HG03432 (cell line): Measurements from ENCODE around the gene RENBP.

ENCODE experiments used
- ATAC-seq: cut with Tn5 transposase; IDR thresholded peaks from one replicate; pipeline ENCODE4 v1.9.1; 2021; ENCODE audit warnings: mild to moderate bottlenecking, moderate library complexity; ENCODE audit not compliant: unreplicated experiment

RENBP gene

DNA sequence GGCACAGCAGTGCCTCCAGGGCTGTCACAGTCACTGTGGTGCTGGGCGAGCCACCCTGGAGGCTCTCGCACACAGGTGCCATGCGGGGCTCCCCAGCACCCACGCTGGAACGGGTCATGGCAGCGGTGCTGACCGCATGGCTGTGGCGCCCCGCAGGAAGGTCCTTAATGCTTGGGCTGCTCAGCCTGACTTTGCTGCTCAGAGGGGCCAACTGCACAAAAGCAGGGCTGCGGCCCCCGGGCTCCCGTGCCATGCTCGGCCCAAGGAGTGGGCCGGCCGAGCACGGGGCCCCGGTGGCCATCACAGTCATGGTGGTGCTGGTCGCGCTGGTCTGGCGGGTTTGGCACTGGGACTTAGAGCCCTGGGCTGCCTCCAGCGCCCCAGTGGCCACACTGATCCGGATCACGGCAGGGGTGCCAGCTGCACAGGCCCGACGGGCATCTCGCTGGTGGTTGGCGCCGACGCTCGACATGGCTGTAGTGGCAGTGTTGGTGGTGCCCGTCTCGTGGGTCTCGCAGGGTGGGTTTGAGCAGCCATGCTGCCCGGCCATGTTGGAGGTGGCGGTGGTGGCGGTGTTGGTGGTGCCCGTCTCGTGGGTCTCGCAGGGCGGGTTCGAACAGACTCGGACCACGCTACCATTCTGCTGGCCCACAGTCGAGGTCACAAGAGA is 10.2 kb upstream of the RENBP start:
- ATAC-seq, result no peak

DNA sequence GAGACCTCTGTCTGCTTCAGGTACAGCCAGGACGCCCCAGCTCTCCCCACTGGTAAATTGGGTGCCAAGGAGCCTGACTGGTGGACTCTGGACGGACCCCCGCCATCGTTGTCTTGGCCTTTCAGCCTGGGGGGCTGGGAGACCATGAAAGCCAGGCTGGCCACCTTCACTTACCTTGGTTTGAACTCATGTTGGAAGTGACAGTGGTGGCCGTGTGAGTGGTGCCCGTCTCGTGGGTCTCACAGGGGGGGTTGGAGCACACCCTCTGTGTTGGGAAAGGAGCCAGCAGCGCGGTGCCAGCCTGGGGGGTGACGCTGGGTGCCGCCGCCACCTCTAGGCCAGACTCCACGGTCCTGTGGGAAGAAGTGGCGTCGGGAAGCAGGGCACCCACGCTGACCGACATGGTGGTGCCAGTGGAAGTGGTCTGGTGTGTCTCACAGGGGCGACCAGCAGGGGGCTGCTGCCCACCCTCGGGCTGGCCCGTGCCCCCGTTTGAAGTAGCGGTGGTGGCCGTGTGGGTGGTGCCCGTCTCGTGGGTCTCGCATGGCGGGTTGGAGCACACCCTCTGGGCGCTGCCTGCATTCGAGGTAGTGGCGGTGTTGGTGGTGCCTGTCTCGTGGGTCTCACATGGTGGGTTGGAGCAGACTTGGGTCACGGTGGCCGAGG is 9.6 kb upstream of the RENBP start:
- no peak for ATAC-seq

DNA sequence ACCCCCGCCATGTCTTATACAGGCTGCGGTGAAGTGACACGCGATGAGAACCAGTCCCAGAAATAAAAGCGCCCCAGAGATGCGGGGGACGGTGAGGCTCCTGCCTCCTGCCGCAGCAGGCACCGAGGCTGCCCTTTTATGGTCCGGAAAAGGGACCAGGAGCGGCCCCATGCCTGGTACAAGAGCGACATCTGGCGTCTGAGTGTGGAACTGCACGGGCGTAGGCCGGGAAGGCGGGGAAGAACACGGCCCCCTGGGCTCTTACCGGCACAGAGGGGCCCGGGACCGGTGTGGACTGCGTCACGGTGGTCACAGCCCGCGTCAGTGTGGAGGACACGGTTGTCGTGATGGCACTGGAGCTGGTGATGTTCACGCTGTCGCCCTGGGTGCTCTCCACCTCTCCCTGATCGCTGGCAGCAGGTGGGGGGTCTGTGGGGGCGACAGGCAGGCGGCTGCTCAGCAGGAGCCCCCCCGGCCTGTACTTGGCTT is 8.9 kb upstream of the RENBP start:
- no peak for ATAC-seq

DNA sequence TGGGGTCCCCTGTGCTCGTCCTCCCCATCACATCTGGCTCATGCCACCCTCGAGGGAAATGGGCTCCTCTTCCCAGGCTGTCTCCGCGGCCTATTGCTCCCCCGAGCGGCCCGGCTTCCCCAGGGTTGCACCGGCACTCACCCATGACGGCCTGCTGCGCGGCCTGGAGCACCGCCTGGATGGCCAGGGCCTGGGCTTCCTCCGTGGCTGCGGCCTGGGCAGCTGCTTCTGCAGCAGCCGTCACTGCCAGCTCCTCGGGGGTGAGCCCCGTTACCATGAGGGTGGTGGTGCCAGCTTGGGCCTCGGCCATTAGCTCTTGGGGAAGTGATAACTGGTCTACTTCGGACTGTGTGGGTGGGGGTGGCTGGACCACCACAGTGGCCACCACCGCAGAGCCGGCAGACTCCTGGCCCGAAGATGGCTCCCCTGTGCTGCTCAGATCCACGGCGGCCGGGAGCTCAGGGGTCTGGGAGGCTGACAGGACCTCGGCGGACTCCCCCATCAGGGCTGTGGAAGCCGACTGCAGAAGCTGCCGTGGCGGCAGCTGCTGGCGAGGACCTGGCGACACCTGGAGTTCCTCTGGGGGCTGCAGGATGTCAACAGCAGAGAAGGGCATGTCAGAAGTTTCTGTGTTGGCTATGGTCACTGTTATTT is 8.1 kb upstream of the RENBP start:
- ATAC-seq, result no peak

DNA sequence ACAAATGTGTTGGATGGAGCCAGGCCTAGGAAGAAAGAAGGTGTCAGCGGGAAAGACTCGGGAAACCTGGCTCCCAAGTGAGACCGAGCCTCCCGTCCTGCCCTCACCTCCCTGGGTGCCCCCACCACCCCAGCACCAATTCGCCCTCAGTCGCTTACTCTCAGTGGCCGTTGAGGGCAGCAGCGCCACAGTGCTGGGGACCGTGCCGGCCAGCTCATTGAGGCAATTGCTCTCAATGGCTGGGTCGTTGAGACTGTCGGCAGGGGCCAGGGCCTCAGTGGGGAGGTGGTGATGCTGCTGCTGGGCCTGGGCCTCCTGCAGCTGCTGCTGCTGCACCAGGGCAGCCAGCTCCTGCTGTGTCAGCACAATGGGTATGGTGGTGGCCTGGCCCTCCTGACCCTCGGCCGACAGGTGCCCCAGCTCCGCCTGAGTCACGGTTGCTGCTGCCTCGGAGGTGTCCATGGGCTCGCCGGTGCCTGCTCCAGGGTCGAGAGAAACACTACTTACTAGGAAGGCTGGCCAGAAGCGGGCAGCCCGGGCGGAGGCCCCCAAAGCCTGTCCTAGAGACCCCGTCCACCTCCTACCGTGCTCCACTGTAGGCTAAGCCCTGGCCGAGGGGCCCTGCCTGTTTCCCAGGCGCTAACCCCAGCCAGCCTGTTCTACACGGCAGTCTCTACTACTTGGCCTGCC is 7.4 kb upstream of the RENBP start:
- no peak for ATAC-seq

DNA sequence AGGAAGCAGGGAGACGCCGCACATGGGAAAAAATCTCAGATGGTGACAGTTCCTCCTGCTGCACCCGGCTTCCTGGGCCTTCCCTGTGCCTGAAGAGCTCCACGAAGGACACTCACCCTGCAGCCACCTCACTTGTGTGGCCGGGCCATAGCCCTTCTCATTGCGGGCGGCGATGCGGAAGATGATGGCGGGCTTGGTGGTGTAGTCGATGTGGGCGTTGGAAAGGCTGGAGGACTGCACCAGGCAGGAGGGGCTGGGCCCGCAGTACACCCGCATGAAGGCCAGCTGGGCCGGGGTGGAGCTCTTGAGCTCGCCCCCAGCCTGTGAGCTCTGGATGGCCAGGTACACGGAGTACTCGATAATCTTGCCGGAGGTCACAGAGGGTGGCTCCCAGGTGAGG is 5.7 kb upstream of the RENBP start:
- no peak for ATAC-seq

DNA sequence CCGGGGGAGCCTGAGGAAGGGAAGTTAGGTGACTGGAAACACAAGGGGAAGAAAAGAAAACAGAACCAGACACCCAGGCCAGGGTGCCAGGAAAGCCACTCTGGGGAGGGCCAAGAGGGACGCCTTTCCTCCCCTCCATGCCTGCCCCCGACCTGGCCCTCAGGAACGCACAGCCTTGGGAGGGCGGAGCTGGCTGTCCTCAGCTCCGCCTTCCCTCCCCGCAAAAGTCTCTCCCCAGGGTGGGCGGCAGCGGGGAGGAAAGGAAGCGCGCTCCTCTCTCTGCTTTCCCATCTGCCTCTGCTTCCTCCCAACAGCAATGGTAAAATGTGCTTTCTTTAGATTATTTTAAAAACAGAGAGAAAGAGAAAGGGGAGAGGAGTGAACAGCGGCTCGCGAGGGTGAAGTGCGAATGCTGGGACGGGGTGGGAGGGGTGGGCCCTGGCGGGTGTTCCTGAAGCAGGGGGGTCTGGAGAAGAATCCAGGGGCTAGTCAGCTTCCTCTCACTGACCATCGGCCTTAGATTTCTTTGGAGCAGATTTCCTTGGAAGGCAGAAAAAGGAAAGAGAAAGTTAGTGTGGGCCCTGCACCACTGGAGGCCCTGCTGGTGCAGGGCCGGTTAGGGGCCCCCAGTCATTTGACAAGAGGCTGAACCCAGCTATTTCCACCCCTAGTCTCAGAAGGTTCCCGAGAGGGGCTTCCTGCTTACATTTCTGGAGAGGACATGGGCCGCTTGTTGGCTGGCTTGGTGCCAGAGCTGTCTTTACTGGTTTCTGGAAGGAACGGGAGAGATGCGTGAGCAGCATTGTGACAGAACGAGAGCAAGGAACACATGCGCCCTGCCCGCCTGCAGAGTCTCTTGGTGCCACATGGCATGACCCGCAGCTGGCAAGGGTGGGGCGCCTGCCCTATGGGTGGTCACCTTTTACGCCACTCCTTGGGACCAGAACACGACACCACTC is 4.7 kb upstream of the RENBP start:
- no peak for ATAC-seq

DNA sequence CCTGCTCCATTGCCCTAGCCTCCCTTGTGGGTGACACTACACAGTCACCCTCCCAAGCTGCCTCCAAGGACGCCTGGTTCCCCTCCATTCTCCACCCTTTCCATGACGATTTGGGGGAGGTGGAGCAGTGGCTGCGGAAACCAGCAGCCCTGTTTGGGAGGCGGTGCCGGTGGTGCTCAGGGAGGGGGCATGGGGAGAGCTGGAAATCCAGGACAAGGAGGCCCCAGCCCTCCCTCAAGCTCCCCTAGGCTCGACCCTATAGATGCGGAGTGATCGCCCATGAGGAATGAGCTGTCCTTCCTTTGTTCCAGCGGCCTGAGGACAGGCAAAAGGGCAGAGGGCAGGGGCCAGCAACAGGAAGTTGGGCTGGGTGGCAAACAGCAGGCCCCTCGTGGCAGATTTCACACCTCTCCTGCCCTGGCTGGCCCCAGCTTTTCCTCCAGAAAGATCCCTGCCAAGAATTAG is 3.6 kb upstream of the RENBP start:
- no peak for ATAC-seq

DNA sequence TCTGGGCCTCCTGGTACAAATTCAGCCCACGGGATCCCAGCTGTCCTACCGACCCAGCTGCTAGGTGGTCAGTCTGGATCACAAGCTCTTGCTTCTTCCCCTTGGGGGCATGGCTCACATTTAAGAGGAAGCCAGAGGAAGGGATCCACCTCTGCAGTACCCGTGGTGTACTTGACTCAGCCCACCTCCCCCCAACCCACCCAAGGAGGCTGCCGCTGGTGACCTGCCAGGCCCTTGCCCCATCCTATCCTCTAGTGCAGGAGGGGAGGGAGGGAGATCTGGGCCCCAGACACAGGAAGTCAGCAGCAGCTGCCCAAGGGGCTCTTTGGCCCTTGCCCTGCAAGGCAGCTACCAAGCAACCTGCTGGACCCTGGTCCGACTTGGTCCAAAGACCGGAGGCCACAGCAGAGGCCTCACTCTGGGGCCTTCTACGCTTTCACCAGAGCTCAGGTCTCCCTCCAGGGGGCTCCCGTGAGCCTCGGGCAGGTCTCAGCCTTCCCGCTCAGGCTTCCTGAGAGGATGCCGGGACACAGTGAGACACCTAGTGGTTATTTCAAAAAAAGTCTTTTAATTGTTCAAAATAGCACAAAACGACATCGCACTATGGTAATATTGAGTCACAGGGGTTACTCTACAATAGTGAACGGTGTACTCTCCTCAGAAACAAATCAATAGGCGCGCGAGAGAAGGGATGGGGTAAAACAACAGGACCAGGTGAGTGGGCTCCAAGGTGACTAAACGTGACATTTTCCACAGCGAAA is 2.7 kb upstream of the RENBP start:
- ATAC-seq, result peak; percentile 65

DNA sequence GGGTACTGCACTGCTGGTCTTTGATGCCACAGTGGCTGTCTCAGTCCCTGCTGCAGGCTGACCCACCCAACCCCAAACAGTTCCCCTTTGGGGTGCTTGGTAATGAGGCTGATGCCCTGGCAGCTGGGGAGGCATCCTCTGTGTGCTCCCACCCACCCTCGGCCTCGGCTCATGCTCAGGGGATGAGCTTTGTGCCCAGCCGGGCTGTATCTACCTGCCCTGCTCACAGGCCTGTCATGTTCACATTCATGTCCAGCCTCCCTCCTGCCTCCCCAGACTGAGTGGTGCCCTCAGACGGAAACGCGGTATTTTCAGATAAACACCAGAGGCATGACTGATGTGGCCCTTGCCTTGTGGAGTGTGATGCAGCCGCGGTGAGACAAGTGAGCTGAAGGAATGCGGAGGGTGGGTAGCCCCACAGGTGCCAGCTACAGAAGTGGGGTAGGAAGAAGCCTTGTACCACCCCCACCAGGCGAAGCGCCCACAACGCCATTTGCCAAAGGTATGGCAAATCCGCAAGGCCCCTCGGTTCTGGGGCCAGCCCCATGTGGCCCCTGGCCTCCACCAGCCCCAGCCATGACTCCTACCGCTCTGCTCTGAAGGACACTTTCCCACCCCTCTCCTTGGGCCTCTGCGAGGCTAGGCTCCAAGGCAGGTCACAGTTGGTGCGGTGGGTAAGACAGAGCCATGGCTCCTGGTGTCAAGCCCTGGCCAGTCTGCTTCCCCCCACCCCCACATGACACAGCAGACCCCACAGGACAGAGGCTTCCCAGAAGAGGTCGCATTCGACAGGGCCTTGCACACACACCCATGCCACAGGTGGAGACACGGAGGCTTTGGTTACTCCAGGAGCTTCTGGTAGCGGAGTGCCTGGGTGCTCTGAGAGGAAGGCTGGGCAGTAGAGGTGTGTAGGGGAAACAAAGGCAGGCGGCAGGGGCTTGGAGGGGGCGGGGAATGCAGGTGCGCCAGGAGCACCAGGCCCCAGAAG is 1.8 kb upstream of the RENBP start:
- no peak for ATAC-seq

DNA sequence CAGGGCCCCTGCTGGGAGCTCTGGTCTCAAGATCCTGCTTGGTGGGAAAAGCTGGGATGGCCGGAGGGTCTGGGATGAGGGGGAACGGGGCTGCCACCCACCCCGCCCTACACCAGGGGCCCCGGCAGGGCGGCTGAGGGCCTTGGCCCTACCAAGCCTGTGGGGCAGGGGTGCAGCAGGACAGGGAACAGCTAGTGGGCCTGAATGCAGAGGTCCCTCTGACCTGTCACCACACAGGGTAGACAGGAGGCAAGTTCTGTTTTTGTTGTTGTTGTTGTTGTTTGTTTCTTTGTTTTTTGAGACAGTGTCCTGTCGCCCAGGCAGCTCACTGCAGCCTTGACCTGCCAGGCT is 332 bp upstream of the RENBP start:
- no peak for ATAC-seq

DNA sequence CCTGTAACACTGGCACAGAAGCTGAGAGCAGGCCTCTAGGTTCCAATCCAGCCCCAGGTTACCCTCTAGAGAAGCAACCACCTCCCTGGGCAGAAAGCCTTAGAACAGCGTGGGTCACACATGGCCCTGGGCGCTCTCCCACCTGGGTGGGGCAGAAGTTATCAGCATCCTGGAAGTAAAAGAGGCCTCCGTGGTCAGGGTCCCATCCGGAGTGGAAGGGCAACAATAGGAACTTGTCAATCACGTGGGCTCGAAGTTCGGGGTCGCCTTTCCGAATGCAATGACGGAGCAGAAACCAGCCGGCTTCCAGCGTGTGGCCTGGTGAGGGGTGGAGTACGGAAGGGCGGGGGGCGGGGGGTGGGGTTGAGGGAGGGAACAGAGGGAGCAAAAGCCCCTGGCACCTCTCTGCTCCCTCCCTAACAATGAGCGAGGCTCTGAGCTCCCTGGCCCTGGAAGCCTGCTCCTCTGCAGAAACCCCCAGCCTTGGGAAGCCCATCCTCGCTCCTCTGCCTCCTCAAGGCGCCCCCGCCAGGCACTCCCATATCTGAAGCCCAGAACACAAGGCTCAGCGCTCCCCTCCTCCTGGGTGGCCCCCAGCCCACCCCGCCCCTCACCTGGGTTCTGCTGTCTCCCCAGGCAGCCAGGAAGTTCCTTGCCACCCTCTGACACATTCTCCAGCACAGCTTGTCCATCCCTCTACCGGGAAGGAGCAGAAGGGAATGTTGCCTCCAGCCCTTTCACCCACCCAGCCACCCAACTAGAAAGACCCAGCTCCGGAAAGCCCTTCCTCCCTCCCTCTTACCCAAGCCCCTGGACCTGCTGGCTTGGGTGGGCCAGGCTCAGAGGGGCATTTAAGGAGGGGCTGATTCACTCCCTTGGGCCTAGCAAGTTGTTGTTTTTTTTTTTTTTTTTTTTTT is 2.8 kb downstream of the RENBP start:
- ATAC-seq, result no peak

DNA sequence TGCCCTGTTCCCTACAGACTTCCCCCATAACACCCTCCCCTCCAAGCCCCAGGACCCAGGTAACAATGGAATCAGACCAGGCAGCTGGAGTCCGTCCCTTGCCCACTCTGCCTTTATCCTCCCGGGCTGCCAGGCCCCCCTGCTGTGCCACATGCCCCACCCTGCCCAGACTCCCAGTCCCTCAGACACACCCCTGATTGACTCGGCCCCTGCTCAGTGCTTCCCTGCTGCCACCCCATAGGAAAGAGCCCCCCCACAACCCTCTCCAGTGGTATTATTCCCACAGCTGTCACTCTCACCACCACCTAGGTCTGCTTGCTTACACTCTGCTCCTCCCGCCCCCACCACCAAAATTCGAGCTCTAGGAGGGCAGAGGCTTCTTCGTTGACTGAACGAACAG is 4.9 kb downstream of the RENBP start:
- ATAC-seq, result no peak

DNA sequence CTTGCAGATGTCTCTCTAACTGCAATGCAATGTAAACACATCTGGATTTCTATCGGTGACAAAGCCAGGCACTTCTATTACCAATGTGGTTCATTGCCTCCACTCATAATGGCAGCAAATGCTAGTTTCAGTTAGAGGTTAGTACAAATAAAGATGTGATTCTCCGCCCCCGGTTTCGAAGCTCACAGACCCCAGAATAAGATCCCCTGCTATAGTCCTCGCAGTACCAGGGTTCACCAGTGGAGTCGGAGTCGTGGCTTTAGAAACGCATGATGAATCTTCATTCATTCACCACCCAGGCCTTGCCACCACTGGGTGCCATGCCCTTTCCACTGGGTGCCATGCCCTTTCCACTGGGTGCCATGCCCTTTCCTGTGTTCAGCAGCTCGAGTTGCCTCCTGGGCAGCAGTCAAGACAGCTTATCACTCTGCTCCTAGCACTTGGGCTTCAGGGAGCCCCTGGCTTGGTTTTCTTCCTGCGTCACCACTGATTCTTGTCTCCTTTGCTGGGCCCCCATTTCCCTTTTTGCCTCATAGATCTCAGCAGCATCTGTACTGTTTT is 6.1 kb downstream of the RENBP start:
- no peak for ATAC-seq

DNA sequence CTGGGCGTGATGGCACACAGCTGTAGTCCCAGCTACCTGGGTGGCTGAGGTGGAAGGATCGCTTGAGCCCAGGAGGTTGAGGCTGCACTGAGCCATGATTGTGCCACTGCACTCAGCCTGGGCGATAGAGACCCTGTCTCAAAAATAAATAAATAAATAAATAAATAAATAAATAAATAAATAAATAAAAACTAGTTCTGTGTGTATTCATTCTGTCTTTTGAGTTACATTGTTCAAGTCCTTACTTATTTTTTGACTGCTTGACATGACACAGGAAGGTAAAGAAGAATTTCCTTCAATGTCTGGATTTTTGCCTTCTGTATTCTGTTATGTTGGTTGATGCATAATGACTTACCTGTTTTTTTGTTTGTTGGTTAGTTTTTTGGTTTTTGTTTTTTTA is 7.4 kb downstream of the RENBP start:
- ATAC-seq, result no peak

DNA sequence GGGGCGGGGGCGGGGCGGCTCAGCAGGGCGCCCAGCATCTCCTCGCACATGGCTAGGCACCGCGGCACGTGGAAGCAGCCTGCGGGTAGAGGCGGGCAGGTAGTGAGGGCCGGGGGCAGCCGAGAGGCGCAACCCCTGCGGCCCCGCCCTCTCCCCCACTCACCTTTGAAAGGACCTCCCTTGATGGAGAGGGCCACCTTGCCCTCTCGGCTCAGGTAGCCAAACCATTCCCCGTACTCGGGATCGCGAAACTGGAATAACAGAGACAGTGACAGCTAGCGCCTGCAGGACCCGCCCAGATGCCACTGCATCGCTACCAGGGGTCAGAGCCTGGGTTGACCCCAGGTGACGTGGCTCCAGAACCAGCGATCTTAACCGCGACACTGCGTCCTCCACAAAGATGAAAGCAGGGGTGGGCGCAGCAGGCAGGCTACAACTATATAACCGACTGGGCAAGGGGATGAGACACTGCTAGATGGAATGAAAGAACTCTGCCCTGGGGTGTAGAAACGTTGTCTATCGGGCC is 9.1 kb downstream of the RENBP start:
- ATAC-seq, result peak; percentile 23

DNA sequence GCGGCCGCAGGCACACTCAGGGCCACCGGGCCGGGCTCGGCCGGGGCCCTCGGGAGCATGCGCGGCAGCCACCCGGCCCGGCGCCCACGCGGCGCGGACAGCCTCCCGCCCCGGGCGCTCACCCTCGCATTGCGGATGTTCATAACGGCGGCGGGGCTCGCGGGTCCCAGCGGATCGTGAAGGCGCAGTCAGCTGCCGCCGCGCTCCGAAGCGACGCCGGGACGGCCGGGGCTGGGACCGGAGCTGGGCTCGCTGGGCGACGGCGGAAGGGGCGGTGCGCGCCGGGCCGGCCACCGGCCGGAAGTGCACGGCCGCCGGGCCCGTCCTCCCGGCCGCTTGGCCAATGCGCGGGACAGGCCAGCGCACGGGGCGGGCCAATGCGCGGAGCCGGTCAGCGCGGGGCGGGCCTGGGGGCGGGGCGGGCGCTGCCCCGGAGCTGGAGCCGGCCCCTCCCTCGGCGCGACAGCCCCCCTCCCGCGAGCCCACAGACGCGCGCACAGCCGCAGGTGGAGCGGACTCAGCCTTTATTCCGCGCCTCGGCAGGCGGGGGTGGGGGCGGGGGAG is 9.6 kb downstream of the RENBP start, which contains the start of gene NAA10:
Gene NAA10 (minus strand): TSS at position 276 of the 564 bp plus-strand sequence. CDS start 133 bp downstream, at position 143.
- peak; percentile 91 for ATAC-seq
